Astrocyte of the spinal cord (primary cell): ENCODE results near the gene ARMCX1.
"Not testable (repeated sequence)": the region's sequence is repeated elsewhere in the genome, so short reads cannot be mapped to it uniquely, and the experiment has no call there.

Experiments
- DNase-seq: peaks from one replicate; pipeline ENCODE4 v3.0.0; 2011; ENCODE audit warnings: low read depth, low spot score
- H3K4me3 ChIP-seq: 2 replicates; pipeline ENCODE4 v1.5.1; 2011; ENCODE audit warnings: low read depth, mild to moderate bottlenecking, low read length, moderate library complexity
- CTCF ChIP-seq: IDR thresholded peaks from 2 replicates; pipeline ENCODE4 v1.5.1; 2012; ENCODE audit warnings: low read depth, mild to moderate bottlenecking, low read length, inconsistent platforms
- in situ Hi-C: cut with HindIII; loops from 2 replicates; pipeline ENCODE4 v1.10.0; 2017; ENCODE audit warnings: low sequenced_read_pairs

Gene ARMCX1

GRCh38 chrX:101550362-101550750 lies at the start of gene ARMCX1:
Gene ARMCX1, plus strand, starts transcription at chrX:101550547. Its CDS starts 2,384 bp downstream, at chrX:101552931.
- H3K4me3 ChIP-seq, result peak within 1 kb of the TSS; percentile 60
- DNase-seq, result peak; percentile 69
- TF ChIP-seq CTCF, result no peak
- in situ Hi-C loops, result no loop called here

GRCh38 chrX:101502929-101503328 lies 47.4 kb upstream of the ARMCX1 start:
- not testable (repeated sequence) for H3K4me3 ChIP-seq, DNase-seq

GRCh38 chrX:101507372-101507771 lies 43.0 kb upstream of the ARMCX1 start:
- DNase-seq, result no peak
- in situ Hi-C loops, result no loop called here
- TF ChIP-seq CTCF, result no peak
- H3K4me3 ChIP-seq, result no peak overlapping the region

More at GRCh38 chrX:101502929-101503328, 47.4 kb upstream of the ARMCX1 start:
- in situ Hi-C loops, result not testable (repeated sequence)

GRCh38 chrX:101507986-101508385 lies 42.4 kb upstream of the ARMCX1 start:
- no peak overlapping the region for H3K4me3 ChIP-seq
- in situ Hi-C loops, result no loop called here
- DNase-seq, result no peak
- no peak for TF ChIP-seq CTCF

- TF ChIP-seq CTCF, result no peak
- no peak overlapping the region for H3K4me3 ChIP-seq
- no peak for DNase-seq
- in situ Hi-C loops, result no loop called here
Measured at GRCh38 chrX:101530944-101531343, 19.4 kb upstream of the ARMCX1 start.

- no peak for TF ChIP-seq CTCF
- DNase-seq, result no peak
- H3K4me3 ChIP-seq, result no peak overlapping the region
- in situ Hi-C loops, result no loop called here
Measured at GRCh38 chrX:101539116-101539515, 11.2 kb upstream of the ARMCX1 start.

GRCh38 chrX:101550751-101551379 lies 518 bp downstream of the ARMCX1 start:
- peak; percentile 41 for DNase-seq
- in situ Hi-C loops, result no loop called here
- H3K4me3 ChIP-seq, result peak overlapping the region; percentile 60
- TF ChIP-seq CTCF, result no peak
